HUES6 (cell line): ENCODE results near the gene AFG3L2.

ENCODE experiments used
- H3K27ac ChIP-seq: 2 replicates; pipeline ENCODE4 v1.7.0; 2013; ENCODE audit warnings: low read depth, mild to moderate bottlenecking, low read length, inconsistent platforms
- H3K27me3 ChIP-seq: 2 replicates; pipeline ENCODE4 v1.6.1; 2013; ENCODE audit warnings: low read length; ENCODE audit not compliant: control insufficient read depth, insufficient read depth
- H3K36me3 ChIP-seq: 2 replicates; pipeline ENCODE4 v1.6.1; 2013; ENCODE audit warnings: low read length; ENCODE audit not compliant: control insufficient read depth, insufficient read depth
- H3K4me1 ChIP-seq: 2 replicates; pipeline ENCODE4 v1.6.1; 2013; ENCODE audit warnings: low read length; ENCODE audit not compliant: control insufficient read depth, insufficient read depth
- H3K4me3 ChIP-seq: 2 replicates; pipeline ENCODE4 v1.5.1; 2013; ENCODE audit warnings: low read depth, low read length
- H3K9ac ChIP-seq: one replicate; pipeline ENCODE4 v1.6.1; 2013; ENCODE audit warnings: mild to moderate bottlenecking, low read length
- H3K9me3 ChIP-seq: 2 replicates; pipeline ENCODE4 v1.6.1; 2013; ENCODE audit warnings: low read depth, low read length; ENCODE audit not compliant: control insufficient read depth, insufficient read depth

AFG3L2 gene

GRCh38 chr18:12376034-12376753 is 833 bp downstream of the AFG3L2 start:
- Histone ChIP-seq H3K27me3 (no peaks in the 10 kb centered on the region), H3K4me3 (peak overlapping the region; percentile 83), H3K27ac (peak overlapping the region; percentile 85; the same call in 1 of the 2 replicates), H3K36me3 (no peaks in the 10 kb centered on the region; the same call in 1 of the 2 replicates), H3K9ac (peak overlapping the region; percentile 96), H3K4me1 (peaks cover 25% of the 10 kb centered on the region; the same call in 1 of the 2 replicates), H3K9me3 (no peaks in the 10 kb centered on the region)

GRCh38 chr18:12374401-12374800 is 2.6 kb downstream of the AFG3L2 start:
- no peak overlapping the region for H3K27ac ChIP-seq
- no peak overlapping the region for H3K9ac ChIP-seq
- H3K36me3 ChIP-seq: peaks cover 4% of the 10 kb centered on the region; the same call in 1 of the 2 replicates
- H3K4me1 ChIP-seq: peaks cover 25% of the 10 kb centered on the region; the same call in 1 of the 2 replicates
- H3K4me3 ChIP-seq: no peak overlapping the region
- H3K9me3 ChIP-seq: no peaks in the 10 kb centered on the region
- no peaks in the 10 kb centered on the region for H3K27me3 ChIP-seq

GRCh38 chr18:12373771-12374116 is 3.3 kb downstream of the AFG3L2 start:
- Histone ChIP-seq H3K4me1 (peaks cover 25% of the 10 kb centered on the region; the same call in 1 of the 2 replicates), H3K9me3 (no peaks in the 10 kb centered on the region), H3K27me3 (no peaks in the 10 kb centered on the region), H3K9ac (no peak overlapping the region), H3K27ac (no peak overlapping the region), H3K36me3 (peaks cover 11% of the 10 kb centered on the region), H3K4me3 (no peak overlapping the region)

GRCh38 chr18:12373116-12373770 is 3.8 kb downstream of the AFG3L2 start:
- peaks cover 25% of the 10 kb centered on the region; the same call in 1 of the 2 replicates for H3K4me1 ChIP-seq
- H3K36me3 ChIP-seq: peaks cover 16% of the 10 kb centered on the region
- H3K9ac ChIP-seq: no peak overlapping the region
- no peaks in the 10 kb centered on the region for H3K9me3 ChIP-seq
- no peak overlapping the region for H3K27ac ChIP-seq
- no peaks in the 10 kb centered on the region for H3K27me3 ChIP-seq
- no peak overlapping the region for H3K4me3 ChIP-seq

- Histone ChIP-seq H3K4me1 (peaks cover 25% of the 10 kb centered on the region; the same call in 1 of the 2 replicates), H3K4me3 (no peak overlapping the region), H3K27ac (no peak overlapping the region), H3K9ac (no peak overlapping the region), H3K36me3 (peaks cover 22% of the 10 kb centered on the region), H3K27me3 (no peaks in the 10 kb centered on the region), H3K9me3 (no peaks in the 10 kb centered on the region)
Measured at GRCh38 chr18:12372406-12372805, 4.6 kb downstream of the AFG3L2 start.

- H3K9ac ChIP-seq: no peak overlapping the region
- H3K27me3 ChIP-seq: no peaks in the 10 kb centered on the region
- H3K36me3 ChIP-seq: peaks cover 30% of the 10 kb centered on the region
- H3K9me3 ChIP-seq: no peaks in the 10 kb centered on the region
- no peak overlapping the region for H3K27ac ChIP-seq
- H3K4me3 ChIP-seq: no peak overlapping the region
- peaks cover 25% of the 10 kb centered on the region; the same call in 1 of the 2 replicates for H3K4me1 ChIP-seq
Measured at GRCh38 chr18:12371590-12371989, 5.4 kb downstream of the AFG3L2 start.

- H3K4me1 ChIP-seq: peaks cover 11% of the 10 kb centered on the region; the same call in 1 of the 2 replicates
- H3K4me3 ChIP-seq: no peak overlapping the region
- H3K9me3 ChIP-seq: no peaks in the 10 kb centered on the region
- no peak overlapping the region for H3K9ac ChIP-seq
- peaks cover 46% of the 10 kb centered on the region for H3K36me3 ChIP-seq
- H3K27ac ChIP-seq: no peak overlapping the region
- H3K27me3 ChIP-seq: no peaks in the 10 kb centered on the region
Measured at GRCh38 chr18:12369211-12369610, 7.8 kb downstream of the AFG3L2 start.

- H3K4me1 ChIP-seq: no peaks in the 10 kb centered on the region
Measured at GRCh38 chr18:12366784-12367183, 10.2 kb downstream of the AFG3L2 start.

GRCh38 chr18:12366379-12366778 is 10.6 kb downstream of the AFG3L2 start:
- H3K4me1 ChIP-seq: no peaks in the 10 kb centered on the region
- H3K27ac ChIP-seq: no peak overlapping the region
- H3K27me3 ChIP-seq: no peaks in the 10 kb centered on the region
- H3K9ac ChIP-seq: no peak overlapping the region
- no peak overlapping the region for H3K4me3 ChIP-seq
- H3K9me3 ChIP-seq: no peaks in the 10 kb centered on the region
- H3K36me3 ChIP-seq: peaks cover 74% of the 10 kb centered on the region

More at GRCh38 chr18:12366784-12367183, 10.2 kb downstream of the AFG3L2 start:
- Histone ChIP-seq H3K4me3 (no peak overlapping the region), H3K36me3 (peaks cover 70% of the 10 kb centered on the region), H3K9me3 (no peaks in the 10 kb centered on the region), H3K27ac (no peak overlapping the region), H3K9ac (no peak overlapping the region), H3K27me3 (no peaks in the 10 kb centered on the region)

GRCh38 chr18:12362473-12363174 is 14.4 kb downstream of the AFG3L2 start:
- peaks cover 89% of the 10 kb centered on the region for H3K36me3 ChIP-seq
- no peak overlapping the region for H3K27ac ChIP-seq
- no peaks in the 10 kb centered on the region for H3K4me1 ChIP-seq
- H3K9me3 ChIP-seq: no peaks in the 10 kb centered on the region
- H3K4me3 ChIP-seq: no peak overlapping the region
- H3K27me3 ChIP-seq: no peaks in the 10 kb centered on the region
- H3K9ac ChIP-seq: no peak overlapping the region
